HEK293T (cell line): ENCODE results near the gene ABI1.
A peak's percentile ranks its signal among the peaks of the same experiment; 100 is the strongest.

Experiments used
- CTCF ChIA-PET: fragments of 350-600 bp; formaldehyde crosslinking; extraction: SDS; loops from one replicate; lab custom pipeline; 2021; ENCODE audit warnings: antibody characterized with exemption, inconsistent platforms; lab: Yijun Ruan, JAX
- POLR2A ChIA-PET: fragments of 350-600 bp; formaldehyde crosslinking; extraction: SDS; loops from one replicate; lab custom pipeline; 2020; ENCODE audit warnings: antibody characterized with exemption, inconsistent platforms; lab: Yijun Ruan, JAX
- DNase-seq: peaks from one replicate; pipeline ENCODE4 v3.0.0; 2012; ENCODE audit warnings: mixed read lengths; ENCODE audit errors: extremely low spot score
- ARNT ChIP-seq: fragments of 450-650 bp; IDR thresholded peaks from 2 replicates; pipeline ENCODE4 v1.6.1; 2017; ENCODE audit warnings: mild to moderate bottlenecking
- BHLHE40 ChIP-seq: fragments of 450-650 bp; IDR thresholded peaks from 2 replicates; pipeline ENCODE4 v1.6.1; 2016; ENCODE audit warnings: mild to moderate bottlenecking, moderate library complexity, borderline replicate concordance
- CTBP1 ChIP-seq: fragments of 450-650 bp; IDR thresholded peaks from 2 replicates; pipeline ENCODE4 v1.6.1; 2016; ENCODE audit warnings: borderline replicate concordance
- ELF4 ChIP-seq: fragments of 450-650 bp; IDR thresholded peaks from 2 replicates; pipeline ENCODE4 v1.6.1; 2017; ENCODE audit warnings: antibody characterized with exemption
- FOXA1 ChIP-seq: fragments of 450-650 bp; IDR thresholded peaks from 2 replicates; pipeline ENCODE4 v1.6.1; 2016; ENCODE audit warnings: mild to moderate bottlenecking
- FOXK2 ChIP-seq: fragments of 450-650 bp; IDR thresholded peaks from 2 replicates; pipeline ENCODE4 v1.6.1; 2016; ENCODE audit warnings: mild to moderate bottlenecking
- FOXM1 ChIP-seq: fragments of 450-650 bp; IDR thresholded peaks from 2 replicates; pipeline ENCODE4 v1.6.1; 2017; ENCODE audit warnings: mild to moderate bottlenecking, borderline replicate concordance
- HDGF ChIP-seq: fragments of 450-650 bp; IDR thresholded peaks from 2 replicates; pipeline ENCODE4 v1.6.1; 2017; ENCODE audit warnings: antibody characterized with exemption, borderline replicate concordance
- L3MBTL2 ChIP-seq: fragments of 450-650 bp; conservative IDR thresholded peaks from 2 replicates; pipeline ENCODE4 v1.6.1; 2016; ENCODE audit warnings: mild to moderate bottlenecking
- LEF1 ChIP-seq: fragments of 450-650 bp; IDR thresholded peaks from 2 replicates; pipeline ENCODE4 v1.6.1; 2017; ENCODE audit warnings: mild to moderate bottlenecking, borderline replicate concordance
- NFRKB ChIP-seq: fragments of 450-650 bp; IDR thresholded peaks from 2 replicates; pipeline ENCODE4 v1.6.1; 2016; ENCODE audit warnings: mild to moderate bottlenecking, moderate library complexity
- SP1 ChIP-seq: fragments of 450-650 bp; IDR thresholded peaks from 2 replicates; pipeline ENCODE4 v1.6.1; 2017
- SUZ12 ChIP-seq: fragments of 450-650 bp; IDR thresholded peaks from 2 replicates; pipeline ENCODE4 v1.6.1; 2016; ENCODE audit warnings: mild to moderate bottlenecking
- TARDBP ChIP-seq: fragments of 450-650 bp; IDR thresholded peaks from 2 replicates; pipeline ENCODE4 v1.6.1; 2016
- ZNF384 ChIP-seq: fragments of 450-650 bp; IDR thresholded peaks from 2 replicates; pipeline ENCODE4 v1.6.1; 2016
- TF ChIP-seq, protein P1 (sequence below): fragments of 450-650 bp; IDR thresholded peaks from 2 replicates; pipeline ENCODE4 v1.6.1; 2016

The ABI1 gene

DNA sequence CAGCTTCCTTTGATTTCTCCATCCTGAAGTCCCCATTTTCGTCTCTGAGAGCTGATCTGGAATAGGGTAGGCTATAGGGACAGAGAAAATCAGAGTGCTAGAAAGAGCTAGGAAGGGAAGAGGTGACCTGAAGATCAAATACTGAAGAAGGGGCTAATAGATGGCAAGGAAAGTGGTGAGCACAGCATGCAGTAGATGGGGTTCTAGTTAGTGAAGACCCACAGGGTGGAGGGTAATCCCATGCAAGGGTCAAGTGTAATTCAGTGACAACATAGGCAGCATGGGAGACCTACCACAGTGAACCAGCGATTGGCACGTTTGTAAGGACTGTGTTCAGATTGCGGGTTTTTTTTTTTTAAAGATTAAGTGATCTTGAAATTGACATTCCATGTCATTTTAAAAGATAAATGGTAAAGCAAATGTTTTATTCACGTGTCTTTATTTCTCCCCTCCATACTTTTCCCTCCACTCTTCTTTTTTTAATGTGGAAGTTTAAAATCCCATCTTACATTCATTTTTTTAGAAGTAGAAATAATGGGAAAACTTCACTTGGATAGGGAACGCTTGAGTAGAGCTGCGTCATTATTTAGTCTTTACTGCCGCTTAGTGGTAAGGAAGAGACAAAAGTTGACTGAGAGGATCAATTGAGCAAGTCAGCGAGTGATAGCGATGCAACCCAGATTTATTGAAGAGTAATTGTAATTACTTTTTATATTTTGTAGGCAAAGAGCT, 21.0 kb upstream of the ABI1 start:
- DNase-seq: peak; percentile 57
- POLR2A ChIA-PET: no interaction called here
- CTCF ChIA-PET: interaction anchor here (0.6 to 6.1 kb wide), 7 partner anchors 9 to 546 kb away, joined by 3 to 50 read pairs (median 4); no protein-coding TSS in a partner anchor
- TF ChIP-seq FOXM1: no peak
- TF ChIP-seq ZNF384: peak; percentile 70
- no peak for TF ChIP-seq HDGF
- TF ChIP-seq L3MBTL2: no peak
- no peak for TF ChIP-seq BHLHE40

DNA sequence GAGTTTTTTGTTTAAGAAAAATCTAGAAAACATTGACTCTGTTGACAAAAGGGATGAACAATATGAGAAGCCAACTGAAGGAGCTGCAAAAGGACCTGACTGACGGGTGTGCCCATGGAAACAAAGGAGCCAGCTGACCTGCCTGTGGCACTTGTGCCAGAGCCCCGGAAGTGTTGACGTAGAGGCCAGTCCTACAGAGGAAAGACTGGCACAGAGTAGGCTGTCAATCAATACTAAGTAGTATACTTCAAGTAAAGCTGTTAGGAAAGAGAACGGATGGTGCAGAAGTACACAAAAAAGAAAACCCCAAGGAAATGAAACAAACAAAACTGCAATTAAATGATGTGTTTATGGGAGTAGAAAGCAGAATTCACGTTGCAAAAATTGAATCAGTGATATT, 19.0 kb upstream of the ABI1 start:
- no peak for DNase-seq
- no peak for TF ChIP-seq LEF1
- TF ChIP-seq, protein P1, sequence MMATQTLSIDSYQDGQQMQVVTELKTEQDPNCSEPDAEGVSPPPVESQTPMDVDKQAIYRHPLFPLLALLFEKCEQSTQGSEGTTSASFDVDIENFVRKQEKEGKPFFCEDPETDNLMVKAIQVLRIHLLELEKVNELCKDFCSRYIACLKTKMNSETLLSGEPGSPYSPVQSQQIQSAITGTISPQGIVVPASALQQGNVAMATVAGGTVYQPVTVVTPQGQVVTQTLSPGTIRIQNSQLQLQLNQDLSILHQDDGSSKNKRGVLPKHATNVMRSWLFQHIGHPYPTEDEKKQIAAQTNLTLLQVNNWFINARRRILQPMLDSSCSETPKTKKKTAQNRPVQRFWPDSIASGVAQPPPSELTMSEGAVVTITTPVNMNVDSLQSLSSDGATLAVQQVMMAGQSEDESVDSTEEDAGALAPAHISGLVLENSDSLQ: peak; percentile 80
- POLR2A ChIA-PET: no interaction called here
- CTCF ChIA-PET: interaction anchor here (6.1 kb wide), 1 partner anchor 153 kb away, joined by 50 read pairs; no protein-coding TSS in a partner anchor

DNA sequence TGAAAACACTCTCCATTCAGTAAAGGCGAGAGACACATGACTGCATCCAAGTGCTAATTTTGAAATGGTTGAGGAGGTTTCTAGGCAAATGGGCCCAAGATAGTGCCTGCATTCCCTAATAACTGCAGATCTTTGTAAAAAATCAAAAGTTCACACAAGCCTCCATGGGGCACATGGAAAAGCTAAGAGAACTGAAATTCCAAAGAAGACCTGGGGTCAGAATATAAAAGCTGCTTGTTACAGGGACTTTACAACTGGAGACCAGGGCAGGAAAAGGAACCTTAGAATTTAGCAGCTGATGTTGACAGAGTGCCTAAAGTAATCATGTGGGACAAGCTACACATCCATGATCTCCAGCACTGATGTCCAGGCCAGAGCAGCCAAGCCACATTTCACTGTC, 10.0 kb upstream of the ABI1 start:
- no peak for DNase-seq
- ChIA-PET POLR2A (interaction anchor here (1.4 kb wide), 1 partner anchor 10 kb away, joined by 4 read pairs; the partner anchor contains the start of gene ABI1), CTCF (interaction anchor here (0.9 kb wide), 1 partner anchor 145 kb away, joined by 3 read pairs; no protein-coding TSS in a partner anchor)
- TF ChIP-seq ELF4 (no peak), TARDBP (no peak), FOXA1 (no peak), L3MBTL2 (no peak), CTBP1 (no peak), BHLHE40 (no peak), SUZ12 (no peak), ZNF384 (no peak), ARNT (no peak), HDGF (no peak), LEF1 (no peak), FOXM1 (no peak), FOXK2 (no peak), NFRKB (no peak), SP1 (no peak)
- TF ChIP-seq, protein P1: no peak

DNA sequence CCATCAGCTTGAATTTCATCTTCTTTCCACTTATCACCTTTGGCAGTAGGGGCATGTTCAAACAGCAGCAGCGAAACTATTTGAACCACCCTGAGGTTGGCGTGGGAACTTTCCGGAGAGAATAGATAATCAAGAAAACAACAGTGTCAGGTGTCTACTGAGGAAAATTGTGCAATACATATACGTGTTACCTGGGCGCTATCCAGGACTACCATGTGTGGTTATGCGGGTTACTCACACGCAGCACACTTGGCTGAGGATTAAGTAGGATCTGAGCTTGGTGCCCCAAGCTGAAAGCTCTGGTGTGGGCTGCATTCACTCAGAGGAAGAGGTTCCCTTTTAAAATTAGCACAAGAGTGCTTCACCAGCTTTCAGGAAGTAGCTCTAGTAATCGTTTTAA, 8.8 kb upstream of the ABI1 start:
- TF ChIP-seq LEF1 (no peak), SP1 (no peak), ZNF384 (no peak), FOXM1 (no peak), HDGF (no peak), FOXA1 (no peak), SUZ12 (no peak), L3MBTL2 (no peak), FOXK2 (no peak)
- TF ChIP-seq, protein P1: no peak
- ChIA-PET POLR2A (no interaction called here), CTCF (interaction anchor here (0.6 kb wide), 1 partner anchor 1712 kb away, joined by 3 read pairs; no protein-coding TSS in a partner anchor)
- no peak for DNase-seq

DNA sequence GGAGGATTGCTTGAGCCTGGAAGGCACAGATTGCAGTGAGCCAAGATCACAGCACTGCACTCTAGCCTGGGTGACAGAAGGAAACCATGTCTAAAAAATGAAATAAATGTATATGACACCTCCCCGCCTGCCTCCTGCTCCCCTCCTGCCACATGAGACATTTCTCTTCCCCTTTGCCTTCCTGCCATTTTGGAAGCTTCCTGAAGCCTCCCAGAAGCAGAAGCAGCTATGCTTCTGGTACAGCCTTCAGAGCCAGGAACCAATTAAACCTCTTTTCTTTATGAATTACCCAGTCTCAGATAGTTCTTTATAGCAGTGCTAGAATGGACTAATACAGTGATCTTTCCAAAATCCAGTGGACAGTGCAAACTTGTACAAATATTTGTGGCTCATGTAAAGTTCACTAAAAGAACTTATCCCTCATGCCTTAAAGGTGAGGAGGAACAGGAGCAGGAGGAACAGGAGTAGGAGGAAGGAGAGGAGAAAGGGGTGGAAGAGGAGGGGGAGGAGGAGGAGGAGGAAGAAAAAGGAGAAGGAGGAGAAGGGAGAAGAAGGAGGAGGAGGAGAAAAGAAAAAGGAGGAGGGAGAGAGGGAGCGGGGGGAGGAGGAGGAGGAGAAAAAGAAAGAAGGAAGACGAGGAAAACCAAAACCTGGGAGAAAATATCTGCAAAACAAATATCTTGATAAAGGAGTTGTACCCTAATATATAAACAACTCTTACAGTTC, 2.8 kb upstream of the ABI1 start:
- no peak for DNase-seq
- ChIA-PET CTCF (no interaction called here), POLR2A (no interaction called here)
- TF ChIP-seq NFRKB (no peak), BHLHE40 (no peak), CTBP1 (no peak), SUZ12 (no peak), TARDBP (no peak), ZNF384 (no peak), SP1 (no peak), LEF1 (no peak), L3MBTL2 (no peak), FOXK2 (no peak), ARNT (no peak), HDGF (no peak), ELF4 (no peak), FOXA1 (no peak), FOXM1 (no peak)
- TF ChIP-seq, protein P1: no peak
